ENCODE data around the gene EXOC6B.

GRCh38 chr2:72138921-72139381 lies 686.9 kb downstream of the EXOC6B start:
- no peak for TF ChIP-seq POLR2AphosphoS5 (IDR thresholded peaks at IDR 0.05; ENCODE audit: low read depth, low read length)
- TF ChIP-seq POLR2A (IDR thresholded peaks at IDR 0.05; ENCODE audit: low read depth, low read length), result no peak
- TF ChIP-seq TAF1 (IDR thresholded peaks at IDR 0.05; ENCODE audit: low read depth, low read length), result no peak
- no peak for TF ChIP-seq SPI1 (IDR thresholded peaks at IDR 0.05; ENCODE audit: low read depth, low read length)

Measured in GM12891 (cell line).